ENCODE measurements around the gene ARRB1.
"Not testable (repeated sequence)": the region's sequence is repeated elsewhere in the genome, so short reads cannot be mapped to it uniquely, and the experiment has no call there.

The ARRB1 gene

DNA sequence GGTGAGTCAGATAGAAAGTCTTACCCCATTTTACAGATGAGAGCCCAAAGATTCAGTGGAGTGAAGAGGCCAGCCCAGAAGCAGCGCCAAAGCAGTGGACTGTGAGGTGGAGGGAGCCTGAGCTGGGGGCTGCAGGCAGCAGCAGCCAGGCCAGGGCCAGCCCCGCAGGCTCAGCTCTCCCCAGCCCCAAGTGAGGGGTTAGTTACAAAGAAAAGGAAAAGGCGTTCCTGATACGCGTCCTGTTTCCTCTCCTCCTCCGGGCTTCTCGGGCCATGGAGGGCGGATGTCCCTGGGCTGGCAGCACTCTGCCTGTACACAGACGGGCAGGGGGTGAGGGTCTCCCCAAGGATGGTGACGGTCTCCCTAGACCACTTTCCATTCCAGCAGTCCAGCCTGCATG lies 44.9 kb downstream of the ARRB1 start:
- TF ChIP-seq, protein P1, sequence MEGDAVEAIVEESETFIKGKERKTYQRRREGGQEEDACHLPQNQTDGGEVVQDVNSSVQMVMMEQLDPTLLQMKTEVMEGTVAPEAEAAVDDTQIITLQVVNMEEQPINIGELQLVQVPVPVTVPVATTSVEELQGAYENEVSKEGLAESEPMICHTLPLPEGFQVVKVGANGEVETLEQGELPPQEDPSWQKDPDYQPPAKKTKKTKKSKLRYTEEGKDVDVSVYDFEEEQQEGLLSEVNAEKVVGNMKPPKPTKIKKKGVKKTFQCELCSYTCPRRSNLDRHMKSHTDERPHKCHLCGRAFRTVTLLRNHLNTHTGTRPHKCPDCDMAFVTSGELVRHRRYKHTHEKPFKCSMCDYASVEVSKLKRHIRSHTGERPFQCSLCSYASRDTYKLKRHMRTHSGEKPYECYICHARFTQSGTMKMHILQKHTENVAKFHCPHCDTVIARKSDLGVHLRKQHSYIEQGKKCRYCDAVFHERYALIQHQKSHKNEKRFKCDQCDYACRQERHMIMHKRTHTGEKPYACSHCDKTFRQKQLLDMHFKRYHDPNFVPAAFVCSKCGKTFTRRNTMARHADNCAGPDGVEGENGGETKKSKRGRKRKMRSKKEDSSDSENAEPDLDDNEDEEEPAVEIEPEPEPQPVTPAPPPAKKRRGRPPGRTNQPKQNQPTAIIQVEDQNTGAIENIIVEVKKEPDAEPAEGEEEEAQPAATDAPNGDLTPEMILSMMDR (conservative IDR thresholded peaks at IDR 0.05; ENCODE audit: control insufficient read depth, insufficient read depth, low read depth, low read length), result no peak
- no peak overlapping the region for H3K4me3 ChIP-seq (ENCODE audit: control insufficient read depth, low read depth, low read length)

DNA sequence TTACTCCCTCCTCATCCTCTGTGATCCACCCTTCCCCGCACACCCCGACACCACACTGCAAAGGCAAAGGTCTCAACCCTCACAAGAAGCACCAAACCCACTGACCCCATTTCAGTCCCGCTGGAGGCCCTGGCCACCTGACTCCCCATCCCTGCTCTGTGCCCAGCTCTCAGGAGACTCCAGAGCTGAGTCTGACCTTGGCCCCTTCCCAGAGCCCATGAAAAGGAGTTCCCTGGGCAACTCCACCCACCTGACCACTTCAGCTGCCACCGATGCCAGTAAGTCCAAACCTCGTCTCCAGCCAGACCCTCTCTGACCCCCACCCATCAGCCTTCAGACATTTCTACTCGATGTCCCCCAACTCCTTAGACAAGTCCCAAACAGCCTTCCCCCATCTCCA lies 45.5 kb downstream of the ARRB1 start:
- TF ChIP-seq, protein P1 (conservative IDR thresholded peaks at IDR 0.05; ENCODE audit: control insufficient read depth, insufficient read depth, low read depth, low read length), result no peak
- DNase-seq (ENCODE audit: low read depth), result no peak
- no peak overlapping the region for H3K4me3 ChIP-seq (ENCODE audit: control insufficient read depth, low read depth, low read length)

More for the DNA sequence above, 44.9 kb downstream of the ARRB1 start:
- no peak for DNase-seq (ENCODE audit: low read depth)

DNA sequence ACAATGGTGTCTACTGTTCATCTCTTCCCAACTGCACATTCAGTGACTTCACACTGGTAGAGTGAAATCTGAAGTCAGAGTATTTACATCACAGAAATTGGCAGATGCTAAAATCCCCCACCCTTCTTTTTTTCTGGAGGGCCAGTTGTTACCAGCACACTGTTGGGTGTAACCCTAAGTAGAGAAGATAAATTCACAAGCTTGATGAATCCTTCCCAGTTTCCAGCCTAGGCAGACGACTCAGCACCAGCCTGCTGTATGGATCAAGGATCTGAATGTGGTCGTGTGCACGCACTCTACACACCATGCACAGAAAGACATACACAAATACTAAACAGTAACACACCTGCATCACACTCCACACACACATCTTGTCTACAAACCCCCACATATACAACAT lies 46.0 kb downstream of the ARRB1 start:
- no peak for DNase-seq (ENCODE audit: low read depth)
- TF ChIP-seq, protein P1 (conservative IDR thresholded peaks at IDR 0.05; ENCODE audit: control insufficient read depth, insufficient read depth, low read depth, low read length), result no peak

DNA sequence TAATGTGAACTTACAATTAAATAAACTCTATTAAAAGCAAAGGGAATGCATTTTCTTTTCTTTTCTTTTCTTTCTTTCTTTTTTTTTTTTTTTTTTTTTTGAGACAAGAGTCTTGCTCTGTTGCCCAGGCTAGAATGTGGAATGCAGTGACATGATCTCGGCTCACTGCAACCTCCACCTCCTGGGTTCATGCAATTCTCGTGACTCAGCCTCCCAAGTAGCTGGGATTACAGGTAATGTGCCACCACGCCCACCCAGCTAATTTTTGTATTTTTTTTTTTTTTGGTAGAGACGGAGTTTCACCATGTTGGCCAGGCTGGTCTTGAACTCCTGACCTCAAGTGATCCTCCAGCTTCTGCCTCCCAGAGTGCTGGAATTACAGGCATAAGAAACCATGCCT lies 46.5 kb downstream of the ARRB1 start:
- not testable (repeated sequence) for DNase-seq (ENCODE audit: low read depth); H3K4me3 ChIP-seq (ENCODE audit: control insufficient read depth, low read depth, low read length)

More for the DNA sequence above, 46.0 kb downstream of the ARRB1 start:
- no peak overlapping the region for H3K4me3 ChIP-seq (ENCODE audit: control insufficient read depth, low read depth, low read length)

DNA sequence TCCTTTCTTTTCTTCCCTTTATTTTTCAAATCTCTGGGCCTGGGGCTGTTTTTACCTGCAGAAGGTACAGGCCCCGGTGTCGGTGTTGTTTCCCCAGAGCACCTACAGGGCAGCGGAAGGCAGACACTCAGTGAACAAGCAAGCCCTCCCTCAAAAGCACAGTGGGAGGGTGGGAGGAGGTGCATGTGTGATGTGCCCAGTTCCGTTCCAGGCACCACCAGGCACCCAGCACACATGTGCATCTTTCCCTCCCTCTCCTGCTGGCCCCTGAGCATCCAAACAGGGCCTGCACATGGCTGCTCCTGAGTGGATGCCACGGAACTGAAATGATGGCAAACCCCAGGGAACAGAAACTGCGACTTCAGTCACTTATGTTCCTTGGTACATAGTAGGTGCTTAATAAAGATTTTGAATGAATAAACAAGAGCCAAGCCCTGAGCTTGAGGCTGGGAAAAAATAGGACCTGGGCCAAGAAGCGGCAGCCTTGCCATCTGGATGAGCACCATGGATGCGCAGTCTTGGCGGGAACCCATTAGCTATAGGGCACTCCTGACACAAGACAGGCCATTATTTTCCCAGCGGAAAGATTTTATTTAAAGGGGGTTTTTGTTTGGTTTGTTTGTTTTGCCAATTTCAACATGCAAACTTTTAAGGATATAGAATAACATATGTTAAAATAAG lies 47.8 kb downstream of the ARRB1 start:
- TF ChIP-seq, protein P1 (conservative IDR thresholded peaks at IDR 0.05; ENCODE audit: control insufficient read depth, insufficient read depth, low read depth, low read length), result no peak
- DNase-seq (ENCODE audit: low read depth), result no peak
- H3K4me3 ChIP-seq (ENCODE audit: control insufficient read depth, low read depth, low read length), result no peak overlapping the region

DNA sequence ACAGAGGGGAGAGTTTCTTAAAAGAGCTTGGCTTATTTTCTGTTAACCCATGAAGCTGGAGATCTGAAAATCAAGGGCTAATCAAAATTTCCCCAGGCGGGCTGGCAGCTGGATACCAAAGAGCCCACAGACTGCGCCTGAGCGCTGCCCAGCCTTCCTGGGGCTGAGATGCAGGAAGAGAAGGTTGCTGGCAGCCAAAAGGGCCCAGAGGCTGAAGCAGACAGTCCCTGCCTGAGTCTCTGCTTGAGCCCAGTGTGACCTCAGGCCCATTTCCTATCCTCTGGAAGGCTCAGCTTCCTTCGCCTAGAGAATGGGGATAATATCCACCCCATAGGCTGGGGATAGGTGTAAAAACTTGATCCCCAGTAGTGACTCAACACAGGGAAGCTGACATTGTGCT lies 49.1 kb downstream of the ARRB1 start:
- TF ChIP-seq, protein P1 (conservative IDR thresholded peaks at IDR 0.05; ENCODE audit: control insufficient read depth, insufficient read depth, low read depth, low read length), result no peak
- no peak for DNase-seq (ENCODE audit: low read depth)
- H3K4me3 ChIP-seq (ENCODE audit: control insufficient read depth, low read depth, low read length), result no peak overlapping the region

DNA sequence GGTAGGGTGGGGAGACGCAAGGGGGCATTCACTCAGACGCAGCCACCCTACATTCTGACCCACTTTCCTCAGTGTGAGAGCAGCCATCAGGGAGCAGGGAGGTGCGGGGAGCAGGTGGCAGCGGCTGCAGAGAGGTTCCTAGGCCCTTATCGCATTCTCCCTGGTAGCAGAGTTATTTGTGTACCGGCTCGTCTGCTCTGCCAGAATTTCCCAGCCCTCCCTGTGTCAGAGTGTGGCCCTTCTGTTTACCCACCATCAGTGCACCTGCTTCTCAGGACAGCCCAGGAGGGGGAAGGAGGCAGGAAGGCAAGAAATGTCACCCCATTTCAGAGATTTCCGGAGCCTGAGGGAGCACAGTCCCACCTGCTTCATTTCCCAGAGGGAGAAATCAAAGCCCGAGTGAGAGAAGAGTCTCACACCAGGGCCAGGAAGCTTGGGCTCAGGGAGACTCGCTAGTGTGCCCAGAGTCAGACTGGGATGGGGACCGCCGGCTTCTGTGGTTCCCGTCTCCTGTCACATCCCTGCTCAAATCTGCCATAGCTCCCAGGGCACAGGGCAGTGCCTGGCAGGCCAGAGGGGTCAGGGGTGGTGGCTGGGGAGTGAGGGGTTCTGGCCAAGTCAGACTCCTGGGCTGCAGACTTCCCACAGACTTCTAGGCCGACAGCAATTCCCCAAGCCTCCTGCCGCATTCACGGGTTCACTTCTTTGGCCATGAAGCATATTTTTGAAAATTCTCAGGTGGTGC lies 49.7 kb downstream of the ARRB1 start:
- TF ChIP-seq, protein P1 (conservative IDR thresholded peaks at IDR 0.05; ENCODE audit: control insufficient read depth, insufficient read depth, low read depth, low read length), result no peak
- H3K4me3 ChIP-seq (ENCODE audit: control insufficient read depth, low read depth, low read length), result no peak overlapping the region
- DNase-seq (ENCODE audit: low read depth), result no peak

Data from fibroblast of mammary gland (primary cell).